ENCODE results near the gene OPHN1. TPM values are rescaled to one million over a fixed set of nuclear protein-coding genes. Genes with fewer than 3 reads are reported as not detected.

OPHN1 gene
- total RNA-seq, 1 donor from 2014 or later, result 3.7 TPM

GRCh38 chrX:68113837-68114572 lies 319.3 kb downstream of the OPHN1 start:
- Mint-ChIP-seq H3K9me3 (ENCODE audit: unreplicated experiment) (no peaks in the 10 kb centered on the region), H3K4me3 (ENCODE audit: unreplicated experiment) (no peak overlapping the region), H3K4me1 (ENCODE audit: low read depth, unreplicated experiment) (no peaks in the 10 kb centered on the region), H3K27ac (ENCODE audit: unreplicated experiment) (no peak overlapping the region), H3K27me3 (ENCODE audit: low read depth, unreplicated experiment) (no peaks in the 10 kb centered on the region), H3K36me3 (ENCODE audit: low read depth, unreplicated experiment) (no peaks in the 10 kb centered on the region)
- no peak overlapping the region for H3K4me2 ChIP-seq (ENCODE audit: low read length)
- DNase-seq (ENCODE audit: low read depth), result no peak
- H3K79me2 ChIP-seq (ENCODE audit: insufficient read depth, low read length), result no peaks in the 10 kb centered on the region
- H3K27me3 ChIP-seq (ENCODE audit: insufficient read depth, low read length), result no peaks in the 10 kb centered on the region
- no peaks in the 10 kb centered on the region for H3K9me3 ChIP-seq (ENCODE audit: insufficient read depth, low read depth, low read length)
- H3K36me3 ChIP-seq (ENCODE audit: insufficient read depth, low read length), result no peaks in the 10 kb centered on the region
- no peak overlapping the region for H3K4me3 ChIP-seq (ENCODE audit: insufficient read depth, low read depth, low read length)
- no peak overlapping the region for H3K27ac ChIP-seq (ENCODE audit: low read depth, low read length)
- H2AFZ ChIP-seq (ENCODE audit: low read depth, low read length), result no peak overlapping the region
- H3K4me1 ChIP-seq (ENCODE audit: insufficient read depth, low read length), result peaks cover 12% of the 10 kb centered on the region
- H3K9ac ChIP-seq (ENCODE audit: low read length), result no peak overlapping the region
- no peak for FAIRE-seq
- TF ChIP-seq CTCF (IDR thresholded peaks at IDR 0.05; ENCODE audit: insufficient read depth, low read depth, low read length), result no peak
- TF ChIP-seq EZH2 (IDR thresholded peaks at IDR 0.05; ENCODE audit: insufficient read depth, low read length), result no peak
- H4K20me1 ChIP-seq (ENCODE audit: insufficient read depth, low read length), result no peaks in the 10 kb centered on the region

GRCh38 chrX:68112321-68112720 lies 321.0 kb downstream of the OPHN1 start:
- DNase-seq (ENCODE audit: low read depth), result peak; percentile 64
- no peaks in the 10 kb centered on the region for H3K79me2 ChIP-seq (ENCODE audit: insufficient read depth, low read length)
- Mint-ChIP-seq H3K36me3 (ENCODE audit: low read depth, unreplicated experiment) (no peaks in the 10 kb centered on the region), H3K27me3 (ENCODE audit: low read depth, unreplicated experiment) (no peaks in the 10 kb centered on the region), H3K4me3 (ENCODE audit: unreplicated experiment) (no peak overlapping the region), H3K9me3 (ENCODE audit: unreplicated experiment) (no peaks in the 10 kb centered on the region), H3K27ac (ENCODE audit: unreplicated experiment) (no peak overlapping the region), H3K4me1 (ENCODE audit: low read depth, unreplicated experiment) (no peaks in the 10 kb centered on the region)
- no peaks in the 10 kb centered on the region for H4K20me1 ChIP-seq (ENCODE audit: insufficient read depth, low read length)
- no peak overlapping the region for H3K4me3 ChIP-seq (ENCODE audit: insufficient read depth, low read depth, low read length)
- no peaks in the 10 kb centered on the region for H3K27me3 ChIP-seq (ENCODE audit: insufficient read depth, low read length)
- TF ChIP-seq CTCF (IDR thresholded peaks at IDR 0.05; ENCODE audit: insufficient read depth, low read depth, low read length), result no peak
- no peak for TF ChIP-seq EZH2 (IDR thresholded peaks at IDR 0.05; ENCODE audit: insufficient read depth, low read length)
- H3K27ac ChIP-seq (ENCODE audit: low read depth, low read length), result no peak overlapping the region
- H3K4me1 ChIP-seq (ENCODE audit: insufficient read depth, low read length), result peaks cover 12% of the 10 kb centered on the region
- no peaks in the 10 kb centered on the region for H3K36me3 ChIP-seq (ENCODE audit: insufficient read depth, low read length)
- H3K9ac ChIP-seq (ENCODE audit: low read length), result peak overlapping the region; percentile 12
- no peaks in the 10 kb centered on the region for H3K9me3 ChIP-seq (ENCODE audit: insufficient read depth, low read depth, low read length)
- no peak for FAIRE-seq
- H2AFZ ChIP-seq (ENCODE audit: low read depth, low read length), result no peak overlapping the region
- peak overlapping the region; percentile 37 for H3K4me2 ChIP-seq (ENCODE audit: low read length)

- Histone ChIP-seq H3K4me1 (ENCODE audit: insufficient read depth, low read length) (peaks cover 7% of the 10 kb centered on the region), H3K4me3 (ENCODE audit: insufficient read depth, low read depth, low read length) (no peak overlapping the region), H3K27ac (ENCODE audit: low read depth, low read length) (no peak overlapping the region), H4K20me1 (ENCODE audit: insufficient read depth, low read length) (no peaks in the 10 kb centered on the region), H3K79me2 (ENCODE audit: insufficient read depth, low read length) (no peaks in the 10 kb centered on the region), H3K36me3 (ENCODE audit: insufficient read depth, low read length) (no peaks in the 10 kb centered on the region), H3K9me3 (ENCODE audit: insufficient read depth, low read depth, low read length) (no peaks in the 10 kb centered on the region), H3K27me3 (ENCODE audit: insufficient read depth, low read length) (no peaks in the 10 kb centered on the region), H3K9ac (ENCODE audit: low read length) (no peak overlapping the region), H3K4me2 (ENCODE audit: low read length) (no peak overlapping the region), H2AFZ (ENCODE audit: low read depth, low read length) (no peak overlapping the region)
- FAIRE-seq, result peak; percentile 90
- TF ChIP-seq EZH2 (IDR thresholded peaks at IDR 0.05; ENCODE audit: insufficient read depth, low read length) (no peak), CTCF (IDR thresholded peaks at IDR 0.05; ENCODE audit: insufficient read depth, low read depth, low read length) (no peak)
- H3K4me1 Mint-ChIP-seq (ENCODE audit: low read depth, unreplicated experiment), result no peaks in the 10 kb centered on the region
- H3K27me3 Mint-ChIP-seq (ENCODE audit: low read depth, unreplicated experiment), result no peaks in the 10 kb centered on the region
- H3K9me3 Mint-ChIP-seq (ENCODE audit: unreplicated experiment), result peaks cover 2% of the 10 kb centered on the region
- no peak overlapping the region for H3K27ac Mint-ChIP-seq (ENCODE audit: unreplicated experiment)
- peaks cover 4% of the 10 kb centered on the region for H3K36me3 Mint-ChIP-seq (ENCODE audit: low read depth, unreplicated experiment)
- no peak overlapping the region for H3K4me3 Mint-ChIP-seq (ENCODE audit: unreplicated experiment)
- no peak for DNase-seq (ENCODE audit: low read depth)
These were observed 324.1 kb downstream of the OPHN1 start for GRCh38 chrX:68109162-68109561.
